ENCODE measurements around the gene ARHGAP8. TPM values are rescaled to one million over a fixed set of nuclear protein-coding genes. Genes with fewer than 3 reads are reported as not detected.

The ARHGAP8 gene
- total RNA-seq, 1 donor from 2014 or later = 38.1 TPM

- TF ChIP-seq, protein P1, sequence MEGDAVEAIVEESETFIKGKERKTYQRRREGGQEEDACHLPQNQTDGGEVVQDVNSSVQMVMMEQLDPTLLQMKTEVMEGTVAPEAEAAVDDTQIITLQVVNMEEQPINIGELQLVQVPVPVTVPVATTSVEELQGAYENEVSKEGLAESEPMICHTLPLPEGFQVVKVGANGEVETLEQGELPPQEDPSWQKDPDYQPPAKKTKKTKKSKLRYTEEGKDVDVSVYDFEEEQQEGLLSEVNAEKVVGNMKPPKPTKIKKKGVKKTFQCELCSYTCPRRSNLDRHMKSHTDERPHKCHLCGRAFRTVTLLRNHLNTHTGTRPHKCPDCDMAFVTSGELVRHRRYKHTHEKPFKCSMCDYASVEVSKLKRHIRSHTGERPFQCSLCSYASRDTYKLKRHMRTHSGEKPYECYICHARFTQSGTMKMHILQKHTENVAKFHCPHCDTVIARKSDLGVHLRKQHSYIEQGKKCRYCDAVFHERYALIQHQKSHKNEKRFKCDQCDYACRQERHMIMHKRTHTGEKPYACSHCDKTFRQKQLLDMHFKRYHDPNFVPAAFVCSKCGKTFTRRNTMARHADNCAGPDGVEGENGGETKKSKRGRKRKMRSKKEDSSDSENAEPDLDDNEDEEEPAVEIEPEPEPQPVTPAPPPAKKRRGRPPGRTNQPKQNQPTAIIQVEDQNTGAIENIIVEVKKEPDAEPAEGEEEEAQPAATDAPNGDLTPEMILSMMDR (conservative IDR thresholded peaks at IDR 0.05; ENCODE audit: low read depth, low read length) = peak; percentile 22
- no peak for DNase-seq (ENCODE audit: low read depth)
- H3K4me3 ChIP-seq (ENCODE audit: low read depth, low read length) = no peak overlapping the region
These were observed 55.7 kb downstream of the ARHGAP8 start for GRCh38 chr22:44807915-44808690.

DNA sequence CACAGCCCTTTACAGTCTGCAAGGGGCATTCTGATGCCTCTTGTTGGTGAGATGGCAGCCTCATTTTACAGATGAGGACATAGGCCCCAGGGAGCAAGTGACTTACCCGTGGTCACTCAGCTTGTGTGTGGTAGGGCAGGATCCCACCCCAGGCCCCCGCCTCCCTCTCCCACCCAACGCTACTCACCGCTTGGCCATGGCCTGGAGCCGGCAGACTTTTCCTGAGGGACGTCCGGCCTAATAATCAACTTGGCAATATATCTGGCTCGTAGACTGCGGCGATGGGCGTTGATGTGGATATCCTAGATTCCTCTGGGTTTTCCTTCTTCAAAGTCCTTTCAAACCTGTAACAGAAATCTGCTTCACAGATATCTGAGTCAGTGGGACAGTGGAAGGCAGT lies 57.1 kb downstream of the ARHGAP8 start:
- no peak overlapping the region for H3K4me3 ChIP-seq (ENCODE audit: low read depth, low read length)
- TF ChIP-seq, protein P1 (conservative IDR thresholded peaks at IDR 0.05; ENCODE audit: low read depth, low read length) = no peak
- DNase-seq (ENCODE audit: low read depth) = no peak

DNA sequence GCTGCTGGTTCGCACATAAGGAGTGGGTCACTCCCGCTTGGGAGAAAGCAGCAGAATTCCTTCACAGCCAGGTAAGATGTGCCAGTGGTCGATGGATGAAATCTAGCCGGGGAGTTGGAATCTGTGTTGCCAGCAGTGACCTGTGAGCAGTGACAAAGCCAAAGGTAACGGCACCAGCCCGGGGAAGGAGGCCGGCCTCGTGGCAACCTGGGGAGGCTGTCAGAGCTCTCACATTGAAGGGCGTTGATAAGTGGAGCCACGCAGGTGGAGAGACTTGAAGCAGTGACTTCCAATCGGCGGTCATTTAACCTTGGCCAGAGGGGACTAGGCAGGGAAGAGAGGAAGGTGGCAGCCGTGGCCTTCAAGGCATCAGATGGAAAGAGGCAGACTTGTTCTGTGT lies 58.8 kb downstream of the ARHGAP8 start:
- DNase-seq (ENCODE audit: low read depth) = no peak
- H3K4me3 ChIP-seq (ENCODE audit: low read depth, low read length) = no peak overlapping the region
- TF ChIP-seq, protein P1 (conservative IDR thresholded peaks at IDR 0.05; ENCODE audit: low read depth, low read length) = no peak

- no peak for DNase-seq (ENCODE audit: low read depth)
- H3K4me3 ChIP-seq (ENCODE audit: low read depth, low read length) = no peak overlapping the region
- TF ChIP-seq, protein P1 (conservative IDR thresholded peaks at IDR 0.05; ENCODE audit: low read depth, low read length) = no peak
These were observed 61.0 kb downstream of the ARHGAP8 start for GRCh38 chr22:44813416-44813815.

- DNase-seq (ENCODE audit: low read depth) = no peak
- TF ChIP-seq, protein P1 (conservative IDR thresholded peaks at IDR 0.05; ENCODE audit: low read depth, low read length) = no peak
- H3K4me3 ChIP-seq (ENCODE audit: low read depth, low read length) = no peak overlapping the region
These were observed 62.1 kb downstream of the ARHGAP8 start for GRCh38 chr22:44814266-44815098.

GRCh38 chr22:44815099-44816070 lies 63.0 kb downstream of the ARHGAP8 start:
- TF ChIP-seq, protein P1 (conservative IDR thresholded peaks at IDR 0.05; ENCODE audit: low read depth, low read length) = no peak
- H3K4me3 ChIP-seq (ENCODE audit: low read depth, low read length) = no peak overlapping the region
- no peak for DNase-seq (ENCODE audit: low read depth)

All from epithelial cell of proximal tubule (primary cell).